ENCODE measurements around the gene PPP1R9A.

PPP1R9A gene

GRCh38 chr7:94907026-94907810 is at the start of gene PPP1R9A:
Gene PPP1R9A, plus strand, starts transcription at chr7:94907594. Its CDS starts 2,520 bp downstream, at chr7:94910114.
- no peak for DNase-seq (ENCODE audit: low read depth in 2 of 2)

- no peak for DNase-seq (ENCODE audit: low read depth in 2 of 2)
Observed at GRCh38 chr7:94871132-94871531, 36.3 kb upstream of the PPP1R9A start.

- no peak for DNase-seq (ENCODE audit: low read depth in 2 of 2)
Observed at GRCh38 chr7:94873239-94873638, 34.2 kb upstream of the PPP1R9A start.

- DNase-seq (ENCODE audit: low read depth in 2 of 2): no peak
Observed at GRCh38 chr7:94874036-94874785, 33.2 kb upstream of the PPP1R9A start.

- DNase-seq (ENCODE audit: low read depth in 2 of 2): no peak
Observed at GRCh38 chr7:94875201-94875600, 32.2 kb upstream of the PPP1R9A start.

GRCh38 chr7:94877731-94878670 is 29.4 kb upstream of the PPP1R9A start:
- DNase-seq (ENCODE audit: low read depth in 2 of 2): no peak

GRCh38 chr7:94882891-94883290 is 24.5 kb upstream of the PPP1R9A start:
- DNase-seq (ENCODE audit: low read depth in 2 of 2): no peak

GRCh38 chr7:94883616-94884015 is 23.8 kb upstream of the PPP1R9A start:
- no peak for DNase-seq (ENCODE audit: low read depth in 2 of 2)

- no peak for DNase-seq (ENCODE audit: low read depth in 2 of 2)
Observed at GRCh38 chr7:94888551-94888950, 18.8 kb upstream of the PPP1R9A start.

- DNase-seq (ENCODE audit: low read depth in 2 of 2): no peak
Observed at GRCh38 chr7:94888995-94889523, 18.3 kb upstream of the PPP1R9A start.

- DNase-seq (ENCODE audit: low read depth in 2 of 2): no peak
Observed at GRCh38 chr7:94890216-94890615, 17.2 kb upstream of the PPP1R9A start.

GRCh38 chr7:94893661-94894060 is 13.7 kb upstream of the PPP1R9A start:
- no peak for DNase-seq (ENCODE audit: low read depth in 2 of 2)

GRCh38 chr7:94897541-94897940 is 9.9 kb upstream of the PPP1R9A start:
- no peak for DNase-seq (ENCODE audit: low read depth in 2 of 2)

GRCh38 chr7:94898340-94898739 is 9.1 kb upstream of the PPP1R9A start:
- DNase-seq (ENCODE audit: low read depth in 2 of 2): no peak

- DNase-seq (ENCODE audit: low read depth in 2 of 2): no peak
Observed at GRCh38 chr7:94901981-94902380, 5.4 kb upstream of the PPP1R9A start.

GRCh38 chr7:94903971-94904370 is 3.4 kb upstream of the PPP1R9A start:
- no peak for DNase-seq (ENCODE audit: low read depth in 2 of 2)

GRCh38 chr7:94904982-94905381 is 2.4 kb upstream of the PPP1R9A start:
- no peak for DNase-seq (ENCODE audit: low read depth in 2 of 2)

GRCh38 chr7:94906065-94906851 is 1.1 kb upstream of the PPP1R9A start:
- DNase-seq (ENCODE audit: low read depth in 2 of 2): no peak

- DNase-seq (ENCODE audit: low read depth in 2 of 2): no peak
Observed at GRCh38 chr7:94907811-94908322, 473 bp downstream of the PPP1R9A start.

- DNase-seq (ENCODE audit: low read depth in 2 of 2): no peak
Observed at GRCh38 chr7:94908323-94909178, 1.2 kb downstream of the PPP1R9A start.
